ENCODE measurements around the gene DLG2. TPM values are rescaled to one million over a fixed set of nuclear protein-coding genes. Genes with fewer than 3 reads are reported as not detected.

The DLG2 gene
- total RNA-seq, 2 experiments from 2014 or later: 2.0 to 2.1 TPM

- Mint-ChIP-seq H3K4me3 (no peak overlapping the region), H3K4me1 (ENCODE audit: low read depth) (no peaks in the 10 kb centered on the region), H3K27me3 (no peaks in the 10 kb centered on the region), H3K36me3 (ENCODE audit: low read depth) (no peaks in the 10 kb centered on the region), H3K9me3 (peaks cover 7% of the 10 kb centered on the region), H3K27ac (no peak overlapping the region)
- DNase-seq: no peak
- Histone ChIP-seq H3K4me3 (ENCODE audit: low read length) (no peak overlapping the region), H3K4me1 (ENCODE audit: insufficient read depth, low read length) (no peaks in the 10 kb centered on the region), H3K27me3 (ENCODE audit: control insufficient read depth in 1 of 2, insufficient read depth in 2 of 2, low read length in 2 of 2) (no peaks in the 10 kb centered on the region), H3K27ac (ENCODE audit: low read depth in 1 of 2, low read length in 2 of 2) (no peak overlapping the region), H3K9me3 (ENCODE audit: control insufficient read depth in 1 of 2, insufficient read depth in 1 of 2, low read length in 2 of 2) (no peaks in the 10 kb centered on the region), H3K36me3 (ENCODE audit: insufficient read depth, low read length) (no peaks in the 10 kb centered on the region)
- CTCF ChIA-PET: no interaction called here
- POLR2A ChIA-PET: no interaction called here
- TF ChIP-seq, protein P1, sequence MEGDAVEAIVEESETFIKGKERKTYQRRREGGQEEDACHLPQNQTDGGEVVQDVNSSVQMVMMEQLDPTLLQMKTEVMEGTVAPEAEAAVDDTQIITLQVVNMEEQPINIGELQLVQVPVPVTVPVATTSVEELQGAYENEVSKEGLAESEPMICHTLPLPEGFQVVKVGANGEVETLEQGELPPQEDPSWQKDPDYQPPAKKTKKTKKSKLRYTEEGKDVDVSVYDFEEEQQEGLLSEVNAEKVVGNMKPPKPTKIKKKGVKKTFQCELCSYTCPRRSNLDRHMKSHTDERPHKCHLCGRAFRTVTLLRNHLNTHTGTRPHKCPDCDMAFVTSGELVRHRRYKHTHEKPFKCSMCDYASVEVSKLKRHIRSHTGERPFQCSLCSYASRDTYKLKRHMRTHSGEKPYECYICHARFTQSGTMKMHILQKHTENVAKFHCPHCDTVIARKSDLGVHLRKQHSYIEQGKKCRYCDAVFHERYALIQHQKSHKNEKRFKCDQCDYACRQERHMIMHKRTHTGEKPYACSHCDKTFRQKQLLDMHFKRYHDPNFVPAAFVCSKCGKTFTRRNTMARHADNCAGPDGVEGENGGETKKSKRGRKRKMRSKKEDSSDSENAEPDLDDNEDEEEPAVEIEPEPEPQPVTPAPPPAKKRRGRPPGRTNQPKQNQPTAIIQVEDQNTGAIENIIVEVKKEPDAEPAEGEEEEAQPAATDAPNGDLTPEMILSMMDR (IDR thresholded peaks at IDR 0.05): no peak
- intact Hi-C loops (cut with DNase I, micrococcal nuclease): no loop called here
- ATAC-seq (ENCODE audit: poor library complexity): no peak
Measured at GRCh38 chr11:84465040-84465439, 1162.1 kb downstream of the DLG2 start.

DNA sequence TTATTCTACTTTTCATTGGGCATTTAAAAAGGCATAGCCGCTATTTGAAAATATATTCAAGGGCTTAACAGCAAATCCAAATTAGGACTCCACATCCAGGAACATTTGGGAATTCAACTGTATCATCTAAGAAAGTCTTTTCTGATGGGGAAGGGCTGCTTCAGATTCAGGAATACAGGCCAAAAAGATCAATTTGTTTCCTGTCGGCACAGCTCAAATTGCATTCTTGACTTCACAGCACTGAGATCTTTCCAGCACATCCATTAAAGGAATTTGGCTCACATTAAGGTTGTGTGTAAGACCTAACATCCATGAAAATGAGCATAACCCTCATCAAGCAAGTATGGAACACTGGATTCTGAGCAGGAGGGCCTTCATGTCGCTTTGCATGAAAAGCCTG is 1171.5 kb downstream of the DLG2 start:
- Histone ChIP-seq H3K4me3 (ENCODE audit: low read length) (no peak overlapping the region), H3K27me3 (ENCODE audit: control insufficient read depth in 1 of 2, insufficient read depth in 2 of 2, low read length in 2 of 2) (no peaks in the 10 kb centered on the region), H3K36me3 (ENCODE audit: insufficient read depth, low read length) (no peaks in the 10 kb centered on the region), H3K9me3 (ENCODE audit: control insufficient read depth in 1 of 2, insufficient read depth in 1 of 2, low read length in 2 of 2) (no peaks in the 10 kb centered on the region), H3K4me1 (ENCODE audit: insufficient read depth, low read length) (no peaks in the 10 kb centered on the region), H3K27ac (ENCODE audit: low read depth in 1 of 2, low read length in 2 of 2) (no peak overlapping the region)
- Mint-ChIP-seq H3K27ac (no peak overlapping the region), H3K36me3 (ENCODE audit: low read depth) (no peaks in the 10 kb centered on the region), H3K9me3 (peaks cover 8% of the 10 kb centered on the region), H3K4me1 (ENCODE audit: low read depth) (no peaks in the 10 kb centered on the region), H3K27me3 (no peaks in the 10 kb centered on the region), H3K4me3 (no peak overlapping the region)
- TF ChIP-seq, protein P1 (IDR thresholded peaks at IDR 0.05): no peak
- CTCF ChIA-PET: no interaction called here
- POLR2A ChIA-PET: interaction anchor here (0.5 kb wide), 1 partner anchor 273 kb away, joined by 3 read pairs; no protein-coding TSS in a partner anchor
- intact Hi-C loops (cut with DNase I, micrococcal nuclease): no loop called here
- ATAC-seq (ENCODE audit: poor library complexity) (no peak), DNase-seq (no peak)

DNA sequence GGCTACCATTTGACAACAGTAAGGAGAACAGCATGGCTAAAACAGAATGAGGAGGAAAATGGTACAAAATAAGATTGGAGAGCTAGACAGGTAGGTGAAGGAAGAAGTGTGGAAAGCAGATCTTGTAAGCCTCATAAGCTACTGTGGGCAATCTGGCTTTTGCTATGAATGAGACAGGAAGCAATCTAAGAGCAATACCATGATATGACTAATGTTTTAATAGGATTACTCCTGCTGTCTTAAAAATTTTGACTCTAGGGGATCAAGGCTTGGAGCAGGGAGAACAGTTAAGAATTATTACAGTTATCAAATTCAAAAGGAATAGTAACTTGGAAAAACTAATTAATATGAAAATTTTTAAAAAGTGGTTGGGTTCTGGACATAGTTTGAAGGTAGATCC is 1174.9 kb downstream of the DLG2 start:
- DNase-seq: no peak
- H3K9me3 ChIP-seq (ENCODE audit: control insufficient read depth in 1 of 2, insufficient read depth in 1 of 2, low read length in 2 of 2): no peaks in the 10 kb centered on the region
- no peak for ATAC-seq (ENCODE audit: poor library complexity)
- no peak overlapping the region for H3K27ac ChIP-seq (ENCODE audit: low read depth in 1 of 2, low read length in 2 of 2)
- no peaks in the 10 kb centered on the region for H3K36me3 Mint-ChIP-seq (ENCODE audit: low read depth)
- no peak overlapping the region for H3K27ac Mint-ChIP-seq
- H3K4me1 ChIP-seq (ENCODE audit: insufficient read depth, low read length): no peaks in the 10 kb centered on the region
- intact Hi-C loops (cut with DNase I, micrococcal nuclease): no loop called here
- ChIA-PET CTCF (no interaction called here), POLR2A (no interaction called here)
- H3K4me1 Mint-ChIP-seq (ENCODE audit: low read depth): no peaks in the 10 kb centered on the region
- H3K36me3 ChIP-seq (ENCODE audit: insufficient read depth, low read length): no peaks in the 10 kb centered on the region
- peaks cover 5% of the 10 kb centered on the region for H3K9me3 Mint-ChIP-seq
- no peak overlapping the region for H3K4me3 ChIP-seq (ENCODE audit: low read length)
- no peaks in the 10 kb centered on the region for H3K27me3 Mint-ChIP-seq
- TF ChIP-seq, protein P1 (IDR thresholded peaks at IDR 0.05): no peak
- no peak overlapping the region for H3K4me3 Mint-ChIP-seq
- H3K27me3 ChIP-seq (ENCODE audit: control insufficient read depth in 1 of 2, insufficient read depth in 2 of 2, low read length in 2 of 2): no peaks in the 10 kb centered on the region
